Fibroblast of mammary gland (primary cell): ENCODE data around the gene EML1.

Source experiments
- DNase-seq: peaks from one replicate; pipeline ENCODE4 v3.0.0-alpha.2; 2010; ENCODE audit warnings: low read depth
- H3K4me3 ChIP-seq: 2 replicates; pipeline ENCODE4 v1.5.1; 2011; ENCODE audit warnings: low read depth, mild to moderate bottlenecking, low read length, moderate library complexity; ENCODE audit not compliant: control insufficient read depth
- CTCF ChIP-seq: conservative IDR thresholded peaks from 2 replicates; pipeline ENCODE4 v1.5.1; 2011; ENCODE audit warnings: low read depth, low read length, inconsistent platforms; ENCODE audit not compliant: control insufficient read depth, insufficient read depth

EML1 gene

GRCh38 chr14:99755629-99756603 lies 37.3 kb upstream of the EML1 start:
- TF ChIP-seq CTCF = no peak
- H3K4me3 ChIP-seq = no peak overlapping the region
- peak; percentile 96 for DNase-seq

- no peak for TF ChIP-seq CTCF
- DNase-seq = peak; percentile 37
- no peak overlapping the region for H3K4me3 ChIP-seq
Observed at GRCh38 chr14:99756796-99757195, 36.4 kb upstream of the EML1 start.

GRCh38 chr14:99757331-99758070 lies 35.7 kb upstream of the EML1 start:
- TF ChIP-seq CTCF = no peak
- no peak overlapping the region for H3K4me3 ChIP-seq
- peak; percentile 100 for DNase-seq

- H3K4me3 ChIP-seq = no peak overlapping the region
- TF ChIP-seq CTCF = no peak
- DNase-seq = peak; percentile 98
Observed at GRCh38 chr14:99758121-99758821, 34.9 kb upstream of the EML1 start.

- TF ChIP-seq CTCF = no peak
- DNase-seq = no peak
- no peak overlapping the region for H3K4me3 ChIP-seq
Observed at GRCh38 chr14:99758872-99759545, 34.2 kb upstream of the EML1 start.

- DNase-seq = no peak
- no peak for TF ChIP-seq CTCF
- H3K4me3 ChIP-seq = no peak overlapping the region
Observed at GRCh38 chr14:99759546-99759925, 33.7 kb upstream of the EML1 start.
